Lower leg skin (tissue), 4 donors: ENCODE measurements around the gene ZC3H8. TPM values are rescaled to one million over a fixed set of nuclear protein-coding genes. Genes with fewer than 3 reads are reported as not detected.

Experiments used
- DNase-seq, 2 donors: peaks; one replicate each; pipeline ENCODE4 v3.0.0-alpha.2; 2019; ENCODE audit warnings: low spot score in 2 of 2
- H3K4me3 ChIP-seq: fragments of 200-600 bp; sonication (generic); 2 replicates; pipeline ENCODE4 v1.5.1; 2017; ENCODE audit warnings: mild to moderate bottlenecking, low read depth; ENCODE audit not compliant: poor library complexity, severe bottlenecking
- POLR2A ChIP-seq, 2 donors: fragments of 450-650 bp; IDR thresholded peaks; one replicate each; pipeline ENCODE4 v1.6.1; 2016 to 2017; ENCODE audit warnings: antibody characterized with exemption in 2 of 2, mild to moderate bottlenecking in 1 of 2, moderate library complexity in 1 of 2
- WGBS, 2 donors: methylation state at CpG; one replicate each; pipeline ENCODE4 v1.1.5; 2018; 5-methylcytosine and 5-hydroxymethylcytosine counted together
- intact Hi-C: fragments of 100-400 bp; cut with DNase I; formaldehyde crosslinking; loops from one replicate; pipeline ENCODE4 v1.15.0; 2023; ENCODE audit warnings: low total_unique reads
- total RNA-seq, 4 donors: library from RNA; depleted of rRNA; stranded (reverse); fragments of >200 nt; gene quantifications; one replicate each; pipeline ENCODE4 v1.1.0, GENCODE V29; 2016
- TF ChIP-seq, protein P1 (sequence below), 3 donors: fragments of 450-650 bp; IDR thresholded peaks; one replicate each; pipeline ENCODE4 v1.5.1; 2016; ENCODE audit warnings: antibody characterized with exemption in 3 of 3, mild to moderate bottlenecking in 3 of 3, moderate library complexity in 2 of 3

Gene ZC3H8
- total RNA-seq, 4 donors from 2014 or later, result 7.9 to 41.0 (median 12.4) TPM

DNA sequence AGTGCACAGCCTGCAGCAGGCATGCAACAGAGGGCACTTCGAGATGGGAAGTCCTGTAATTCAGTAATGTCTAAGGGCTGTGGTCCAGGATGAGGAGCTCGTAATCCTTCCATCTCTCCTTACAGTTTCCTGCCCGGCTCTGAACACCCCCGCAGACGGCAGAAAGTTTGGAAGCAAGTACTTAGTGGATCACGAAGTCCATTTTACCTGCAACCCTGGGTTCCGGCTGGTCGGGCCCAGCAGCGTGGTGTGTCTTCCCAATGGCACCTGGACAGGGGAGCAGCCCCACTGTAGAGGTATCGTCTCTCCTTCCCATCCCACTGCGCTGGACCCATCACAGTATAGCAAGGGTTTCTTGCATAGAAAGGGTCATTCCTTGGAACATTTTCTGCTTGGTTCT, 90.0 kb downstream of the ZC3H8 start:
- WGBS, 2 donors, result 90 to 92% methylated on average over 11 of the region's 11 CpGs
- TF ChIP-seq, protein P1, sequence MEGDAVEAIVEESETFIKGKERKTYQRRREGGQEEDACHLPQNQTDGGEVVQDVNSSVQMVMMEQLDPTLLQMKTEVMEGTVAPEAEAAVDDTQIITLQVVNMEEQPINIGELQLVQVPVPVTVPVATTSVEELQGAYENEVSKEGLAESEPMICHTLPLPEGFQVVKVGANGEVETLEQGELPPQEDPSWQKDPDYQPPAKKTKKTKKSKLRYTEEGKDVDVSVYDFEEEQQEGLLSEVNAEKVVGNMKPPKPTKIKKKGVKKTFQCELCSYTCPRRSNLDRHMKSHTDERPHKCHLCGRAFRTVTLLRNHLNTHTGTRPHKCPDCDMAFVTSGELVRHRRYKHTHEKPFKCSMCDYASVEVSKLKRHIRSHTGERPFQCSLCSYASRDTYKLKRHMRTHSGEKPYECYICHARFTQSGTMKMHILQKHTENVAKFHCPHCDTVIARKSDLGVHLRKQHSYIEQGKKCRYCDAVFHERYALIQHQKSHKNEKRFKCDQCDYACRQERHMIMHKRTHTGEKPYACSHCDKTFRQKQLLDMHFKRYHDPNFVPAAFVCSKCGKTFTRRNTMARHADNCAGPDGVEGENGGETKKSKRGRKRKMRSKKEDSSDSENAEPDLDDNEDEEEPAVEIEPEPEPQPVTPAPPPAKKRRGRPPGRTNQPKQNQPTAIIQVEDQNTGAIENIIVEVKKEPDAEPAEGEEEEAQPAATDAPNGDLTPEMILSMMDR (IDR thresholded peaks at IDR 0.05), result no peak
- TF ChIP-seq POLR2A (IDR thresholded peaks at IDR 0.05), result no peak
- peak in 1 of 2 donors; percentile 78 for DNase-seq
- intact Hi-C loops, result no loop called here
- H3K4me3 ChIP-seq, result no peak overlapping the region

DNA sequence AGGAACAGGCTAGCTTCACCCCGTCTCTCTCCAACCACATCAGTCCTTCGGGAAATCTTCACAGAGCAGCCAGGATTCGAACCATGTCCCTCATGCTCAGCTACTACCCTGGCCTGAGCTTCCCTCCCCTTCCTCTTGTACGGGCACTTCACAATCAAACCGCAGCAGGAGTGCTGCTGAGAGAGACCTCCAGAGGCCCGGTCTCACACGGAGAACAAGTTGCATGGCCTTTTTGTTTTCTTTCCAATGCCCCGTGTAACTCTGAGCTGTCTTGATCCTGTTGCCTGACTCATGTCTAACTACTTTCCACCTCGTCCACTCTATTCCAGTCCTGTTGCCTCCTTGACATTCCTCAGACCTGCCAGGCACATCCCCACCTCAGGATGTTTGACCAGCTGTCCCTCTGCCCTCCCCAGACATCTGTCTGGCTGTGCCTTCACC, 91.3 kb downstream of the ZC3H8 start:
- peak in 1 of 2 donors; percentile 60 for DNase-seq
- WGBS, 2 donors, result 85% methylated on average over 9 of the region's 9 CpGs
- TF ChIP-seq, protein P1 (IDR thresholded peaks at IDR 0.05), result no peak
- TF ChIP-seq POLR2A (IDR thresholded peaks at IDR 0.05), result no peak

DNA sequence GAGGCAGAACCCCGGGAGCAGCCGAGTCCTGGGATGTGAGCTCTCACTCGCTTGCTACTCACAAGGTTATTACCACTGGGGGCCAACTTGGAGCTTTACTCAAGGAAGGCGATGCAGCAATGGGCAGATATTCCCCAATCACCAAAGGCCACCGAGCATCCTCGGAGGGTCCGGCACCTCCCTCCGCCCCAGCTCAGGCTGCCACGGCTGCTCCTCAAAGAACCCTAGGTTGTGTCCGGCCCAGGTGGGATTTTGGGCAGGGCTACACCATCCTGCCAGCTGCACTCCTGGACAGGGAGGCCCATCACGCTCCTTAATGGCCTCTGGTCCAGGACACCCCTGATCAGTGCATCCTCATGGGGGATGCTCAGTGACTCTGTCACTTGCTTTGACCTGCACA, 91.9 kb downstream of the ZC3H8 start:
- WGBS, 2 donors, result 93 to 94% methylated on average over 10 to 11 of the region's 11 CpGs
- TF ChIP-seq POLR2A (IDR thresholded peaks at IDR 0.05), result no peak
- TF ChIP-seq, protein P1 (IDR thresholded peaks at IDR 0.05), result no peak
- DNase-seq, result peak in 1 of 2 donors; percentile 50
- intact Hi-C loops, result no loop called here
- H3K4me3 ChIP-seq, result no peak overlapping the region

More for the DNA sequence above, 91.3 kb downstream of the ZC3H8 start:
- intact Hi-C loops, result no loop called here
- no peak overlapping the region for H3K4me3 ChIP-seq

DNA sequence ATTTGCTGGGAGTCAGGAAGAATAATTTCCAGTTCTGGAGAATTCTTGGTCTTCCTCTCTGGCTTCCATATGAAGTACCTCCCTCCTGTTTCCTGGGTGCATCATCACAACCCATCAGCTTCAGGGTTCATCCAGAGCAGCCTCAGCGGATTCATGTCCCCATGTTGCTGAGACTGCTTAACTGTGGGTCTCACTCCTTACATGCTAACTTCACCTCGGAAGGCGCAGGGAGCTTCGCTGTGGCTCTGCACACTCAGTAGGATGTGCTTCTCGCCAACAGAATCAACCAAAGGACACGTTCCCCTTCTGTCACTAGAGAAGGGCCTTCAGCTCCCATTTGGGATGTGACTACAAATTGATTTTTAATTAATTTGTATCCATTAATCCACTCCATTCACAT, 92.5 kb downstream of the ZC3H8 start:
- no peak for TF ChIP-seq POLR2A (IDR thresholded peaks at IDR 0.05)
- TF ChIP-seq, protein P1 (IDR thresholded peaks at IDR 0.05), result no peak
- intact Hi-C loops, result no loop called here
- 95 to 98% methylated on average over 6 of the region's 6 CpGs for WGBS, 2 donors
- peak in 1 of 2 donors; percentile 60 for DNase-seq
- no peak overlapping the region for H3K4me3 ChIP-seq

Other genes with a start within 250 kb of the ZC3H8 start
- gene TMEM87B, start 199.8 kb downstream of the ZC3H8 start, total RNA-seq, result 10 to 100 TPM; 21.5 to 27.0 (median 24.7) TPM
- gene FBLN7, start 116.7 kb downstream of the ZC3H8 start, total RNA-seq, result 10 to 100 TPM in 1 of 4 donors, 1 to 10 TPM in 3; 3.6 to 10.2 (median 5.9) TPM
- 10 to 100 TPM in 3 of 4 donors, 1 to 10 TPM in 1; 9.7 to 24.4 (median 12.6) TPM for gene ZC3H6, start 20.6 kb upstream of the ZC3H8 start, total RNA-seq
- 10 to 100 TPM; 10.5 to 24.8 (median 12.8) TPM for gene RGPD8, start 178.6 kb upstream of the ZC3H8 start, total RNA-seq
- gene TTL, start 227.1 kb upstream of the ZC3H8 start, total RNA-seq, result 10 to 100 TPM; 14.8 to 25.5 (median 21.2) TPM